GM11168 (cell line): ENCODE measurements around the gene MAGEA2.
"Not testable (repeated sequence)": the region's sequence is repeated elsewhere in the genome, so short reads cannot be mapped to it uniquely, and the experiment has no call there.

Source experiments
- in situ Hi-C: fragments of 300-500 bp; cut with MboI; formaldehyde crosslinking; loops from one replicate; pipeline ENCODE4 v1.12.0; 2022; ENCODE audit warnings: low sequenced_read_pairs; ENCODE audit not compliant: unreplicated experiment

Gene MAGEA2

GRCh38 chrX:152713195-152713594 lies 40.4 kb downstream of the MAGEA2 start:
- in situ Hi-C loops, result not testable (repeated sequence)

- in situ Hi-C loops, result not testable (repeated sequence)
Observed at GRCh38 chrX:152709173-152709572, 44.5 kb downstream of the MAGEA2 start, which contains the start of gene CSAG2. Gene CSAG2, minus strand, starts transcription at chrX:152709273. Its CDS starts 161 bp downstream, at chrX:152709112.

- in situ Hi-C loops, result not testable (repeated sequence)
Observed at GRCh38 chrX:152706500-152706899, 47.1 kb downstream of the MAGEA2 start.

GRCh38 chrX:152700390-152700789 lies 53.3 kb downstream of the MAGEA2 start:
- in situ Hi-C loops, result not testable (repeated sequence)
